Vagina (tissue), 2 donors: ENCODE results near the gene MFSD12. TPM values are rescaled to one million over a fixed set of nuclear protein-coding genes. Genes with fewer than 3 reads are reported as not detected.
A peak's percentile ranks its signal among the peaks of the same experiment; 100 is the strongest.

Experiments
- DNase-seq, 2 donors: peaks; one replicate each; pipeline ENCODE4 v3.0.0-alpha.2; 2017; ENCODE audit errors: extremely low spot score in 2 of 2
- H3K27ac ChIP-seq: fragments of 200-600 bp; sonication (generic); one replicate; pipeline ENCODE4 v1.5.1; 2019
- H3K27me3 ChIP-seq: fragments of 200-600 bp; sonication (generic); one replicate; pipeline ENCODE4 v1.5.1; 2019
- H3K36me3 ChIP-seq, 2 donors: fragments of 200-600 bp; sonication (generic); one replicate each; pipeline ENCODE4 v1.5.1; 2017 to 2019
- H3K4me1 ChIP-seq: fragments of 200-600 bp; sonication (generic); one replicate; pipeline ENCODE4 v1.5.1; 2019
- H3K4me3 ChIP-seq, 2 donors: fragments of 200-600 bp; sonication (generic); 1 replicate in 1 of 2; 2 replicates in 1 of 2; pipeline ENCODE4 v1.5.1; 2016 to 2019
- H3K9me3 ChIP-seq: fragments of 200-600 bp; sonication (generic); one replicate; pipeline ENCODE4 v1.5.1; 2019
- POLR2A ChIP-seq, 2 donors: fragments of 450-650 bp; IDR thresholded peaks; one replicate each; pipeline ENCODE4 v1.6.1; 2017; ENCODE audit warnings: antibody characterized with exemption in 2 of 2, mild to moderate bottlenecking in 2 of 2, moderate library complexity in 2 of 2
- POLR2AphosphoS5 ChIP-seq, 2 donors: sonication (generic); formaldehyde crosslinking; IDR thresholded peaks; one replicate each; pipeline ENCODE4 v1.9.0; 2017; ENCODE audit warnings: antibody characterized with exemption in 2 of 2, mild to moderate bottlenecking in 2 of 2, low read depth in 1 of 2; ENCODE audit not compliant: insufficient read depth in 1 of 2
- intact Hi-C: fragments of 100-400 bp; cut with DNase I; formaldehyde crosslinking; loops from one replicate; pipeline ENCODE4 v1.15.1; 2023
- total RNA-seq: library from RNA; depleted of rRNA; stranded (reverse); fragments of >200 nt; gene quantifications from one replicate; pipeline ENCODE4 v1.2.3, GENCODE V29; 2016
- TF ChIP-seq, protein P1 (sequence below), 3 experiments: fragments of 450-650 bp in 2 of 3; fragments of 200-600 bp in 1 of 3; sonication (generic) in 1 of 3; IDR thresholded peaks; one replicate each; pipeline ENCODE4 v1.5.1; 2017 to 2019; ENCODE audit warnings: antibody characterized with exemption in 3 of 3, mild to moderate bottlenecking in 2 of 3, moderate library complexity in 2 of 3

The MFSD12 gene
- total RNA-seq, 1 donor from 2014 or later: 48.4 TPM

GRCh38 chr19:3537438-3538240 is 19.7 kb downstream of the MFSD12 start:
- DNase-seq: no peak
- peak overlapping the region; percentile 17 for H3K27ac ChIP-seq
- peaks cover 0 to 31% of the 10 kb centered on the region in 2 donors for H3K36me3 ChIP-seq
- peaks cover 11% of the 10 kb centered on the region for H3K4me1 ChIP-seq
- no peaks in the 10 kb centered on the region for H3K27me3 ChIP-seq
- no peak overlapping the region for H3K4me3 ChIP-seq
- no peak for TF ChIP-seq POLR2A (IDR thresholded peaks at IDR 0.05)
- no peak for TF ChIP-seq POLR2AphosphoS5 (IDR thresholded peaks at IDR 0.05; ENCODE audit: insufficient read depth in 1 of 2, low read depth in 1 of 2)
- TF ChIP-seq, protein P1, sequence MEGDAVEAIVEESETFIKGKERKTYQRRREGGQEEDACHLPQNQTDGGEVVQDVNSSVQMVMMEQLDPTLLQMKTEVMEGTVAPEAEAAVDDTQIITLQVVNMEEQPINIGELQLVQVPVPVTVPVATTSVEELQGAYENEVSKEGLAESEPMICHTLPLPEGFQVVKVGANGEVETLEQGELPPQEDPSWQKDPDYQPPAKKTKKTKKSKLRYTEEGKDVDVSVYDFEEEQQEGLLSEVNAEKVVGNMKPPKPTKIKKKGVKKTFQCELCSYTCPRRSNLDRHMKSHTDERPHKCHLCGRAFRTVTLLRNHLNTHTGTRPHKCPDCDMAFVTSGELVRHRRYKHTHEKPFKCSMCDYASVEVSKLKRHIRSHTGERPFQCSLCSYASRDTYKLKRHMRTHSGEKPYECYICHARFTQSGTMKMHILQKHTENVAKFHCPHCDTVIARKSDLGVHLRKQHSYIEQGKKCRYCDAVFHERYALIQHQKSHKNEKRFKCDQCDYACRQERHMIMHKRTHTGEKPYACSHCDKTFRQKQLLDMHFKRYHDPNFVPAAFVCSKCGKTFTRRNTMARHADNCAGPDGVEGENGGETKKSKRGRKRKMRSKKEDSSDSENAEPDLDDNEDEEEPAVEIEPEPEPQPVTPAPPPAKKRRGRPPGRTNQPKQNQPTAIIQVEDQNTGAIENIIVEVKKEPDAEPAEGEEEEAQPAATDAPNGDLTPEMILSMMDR (IDR thresholded peaks at IDR 0.05): no peak
- intact Hi-C loops: no loop called here
- no peaks in the 10 kb centered on the region for H3K9me3 ChIP-seq

DNA sequence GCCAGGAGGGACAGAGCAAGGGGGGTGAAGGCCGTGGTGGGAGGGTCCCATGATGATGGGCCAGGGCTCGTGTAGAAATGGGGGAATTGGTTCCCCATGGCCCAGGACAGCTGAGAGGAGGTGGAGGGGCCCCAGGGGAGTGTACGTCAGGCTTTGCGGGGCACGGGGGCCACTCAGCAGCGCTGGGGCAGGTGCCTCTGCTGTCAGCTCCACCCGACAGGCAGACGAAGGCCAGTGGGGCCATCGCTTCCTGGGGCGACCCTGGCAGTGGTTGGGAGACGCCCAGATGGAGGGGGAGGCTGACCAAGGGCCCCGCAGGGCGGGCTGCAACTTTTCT is 20.3 kb downstream of the MFSD12 start:
- Histone ChIP-seq H3K4me1 (peaks cover 11% of the 10 kb centered on the region), H3K27ac (peak overlapping the region; percentile 17), H3K27me3 (no peaks in the 10 kb centered on the region), H3K9me3 (no peaks in the 10 kb centered on the region), H3K36me3 (peaks cover 0 to 37% of the 10 kb centered on the region in 2 donors), H3K4me3 (no peak overlapping the region)
- DNase-seq: no peak
- intact Hi-C loops: no loop called here
- TF ChIP-seq POLR2AphosphoS5 (IDR thresholded peaks at IDR 0.05; ENCODE audit: insufficient read depth in 1 of 2, low read depth in 1 of 2): no peak
- TF ChIP-seq, protein P1 (IDR thresholded peaks at IDR 0.05): no peak
- no peak for TF ChIP-seq POLR2A (IDR thresholded peaks at IDR 0.05)

DNA sequence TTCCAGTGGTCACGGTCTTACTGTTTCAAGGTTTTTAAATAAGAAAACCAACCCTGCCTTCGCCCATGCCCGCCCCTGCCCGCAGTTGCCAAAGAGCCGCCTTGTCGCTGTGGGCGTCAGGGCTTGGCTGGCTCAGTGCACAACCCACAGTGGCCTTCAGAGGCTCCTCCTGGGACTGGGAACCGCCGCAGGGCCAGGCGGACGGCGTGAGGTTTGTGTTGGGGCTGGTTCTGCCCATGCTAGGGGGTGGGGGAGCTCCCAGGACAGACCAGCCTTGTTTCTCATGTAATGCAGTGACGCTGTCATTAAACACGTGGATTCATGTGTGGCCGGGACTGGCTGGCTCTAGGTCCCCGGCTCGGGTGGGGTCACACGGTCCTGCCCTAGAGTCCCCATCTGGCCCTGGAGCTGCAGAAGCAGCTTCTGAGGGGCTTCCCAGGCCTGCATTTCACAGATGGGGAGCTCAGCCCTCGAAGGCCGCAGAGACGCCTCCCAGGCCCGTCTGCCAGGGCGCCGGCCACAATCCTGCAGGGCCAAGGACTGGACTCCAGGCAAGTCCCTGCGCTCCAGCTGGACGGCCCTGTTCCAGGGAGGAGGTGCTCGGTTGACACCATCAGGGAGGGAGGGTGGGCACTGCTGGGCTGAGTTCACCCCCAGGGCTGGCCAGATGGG is 20.8 kb downstream of the MFSD12 start:
- no peak for DNase-seq
- H3K4me3 ChIP-seq: no peak overlapping the region
- H3K4me1 ChIP-seq: peaks cover 11% of the 10 kb centered on the region
- H3K27me3 ChIP-seq: no peaks in the 10 kb centered on the region
- TF ChIP-seq POLR2AphosphoS5 (IDR thresholded peaks at IDR 0.05; ENCODE audit: insufficient read depth in 1 of 2, low read depth in 1 of 2): no peak
- no peak for TF ChIP-seq POLR2A (IDR thresholded peaks at IDR 0.05)
- TF ChIP-seq, protein P1 (IDR thresholded peaks at IDR 0.05): no peak
- H3K27ac ChIP-seq: peak overlapping the region; percentile 17
- intact Hi-C loops: no loop called here
- no peaks in the 10 kb centered on the region for H3K9me3 ChIP-seq
- H3K36me3 ChIP-seq: peaks cover 0 to 40% of the 10 kb centered on the region in 2 donors

DNA sequence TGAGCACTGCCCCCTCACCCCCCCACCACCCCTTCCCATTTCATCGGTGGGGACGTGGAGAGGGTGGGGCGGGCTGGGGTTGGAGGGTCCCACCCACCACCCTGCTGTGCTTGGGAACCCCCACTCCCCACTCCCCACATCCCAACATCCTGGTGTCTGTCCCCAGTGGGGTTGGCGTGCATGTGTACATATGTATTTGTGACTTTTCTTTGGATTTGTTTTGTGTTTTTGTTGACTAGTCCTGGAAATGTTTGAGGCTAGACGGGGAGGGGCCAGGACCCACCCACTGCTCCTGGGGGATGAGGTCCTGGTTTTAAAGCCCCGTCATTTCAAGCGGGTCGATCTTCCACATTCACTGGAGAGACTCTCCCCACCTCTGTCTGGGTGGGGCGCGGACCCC is 21.4 kb downstream of the MFSD12 start:
- H3K27ac ChIP-seq: no peak overlapping the region
- H3K9me3 ChIP-seq: no peaks in the 10 kb centered on the region
- DNase-seq: no peak
- intact Hi-C loops: no loop called here
- peaks cover 11% of the 10 kb centered on the region for H3K4me1 ChIP-seq
- no peaks in the 10 kb centered on the region for H3K27me3 ChIP-seq
- peaks cover 0 to 46% of the 10 kb centered on the region in 2 donors for H3K36me3 ChIP-seq
- H3K4me3 ChIP-seq: no peak overlapping the region
- TF ChIP-seq POLR2A (IDR thresholded peaks at IDR 0.05) (no peak), POLR2AphosphoS5 (IDR thresholded peaks at IDR 0.05; ENCODE audit: insufficient read depth in 1 of 2, low read depth in 1 of 2) (no peak)
- TF ChIP-seq, protein P1 (IDR thresholded peaks at IDR 0.05): no peak

DNA sequence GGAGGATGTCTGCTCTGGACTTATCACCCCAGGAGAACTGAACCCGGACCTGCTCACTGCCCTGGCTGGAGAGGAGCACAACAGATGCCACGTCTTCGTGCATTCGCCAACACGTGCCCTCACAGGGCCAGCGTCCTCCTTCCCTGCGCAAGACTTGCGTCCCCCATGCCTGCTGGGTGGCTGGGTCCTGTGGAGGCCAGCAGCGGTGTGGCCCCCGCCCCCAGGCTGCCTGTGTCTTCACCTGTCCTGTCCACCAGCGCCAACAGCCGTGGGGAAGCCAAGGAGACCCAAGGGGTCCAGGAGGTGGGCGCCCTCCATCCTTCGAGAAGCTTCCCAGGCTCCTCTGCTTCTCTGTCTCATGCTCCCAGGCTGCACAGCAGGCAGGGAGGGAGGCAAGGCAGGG is 21.8 kb downstream of the MFSD12 start:
- intact Hi-C loops: no loop called here
- Histone ChIP-seq H3K36me3 (peaks cover 0 to 50% of the 10 kb centered on the region in 2 donors), H3K27me3 (no peaks in the 10 kb centered on the region), H3K4me1 (peaks cover 11% of the 10 kb centered on the region), H3K27ac (no peak overlapping the region), H3K9me3 (no peaks in the 10 kb centered on the region), H3K4me3 (no peak overlapping the region)
- TF ChIP-seq POLR2A (IDR thresholded peaks at IDR 0.05) (no peak), POLR2AphosphoS5 (IDR thresholded peaks at IDR 0.05; ENCODE audit: insufficient read depth in 1 of 2, low read depth in 1 of 2) (no peak)
- TF ChIP-seq, protein P1 (IDR thresholded peaks at IDR 0.05): no peak
- DNase-seq: no peak
